Measurements from ENCODE around the gene PIP5K1C.

Gene PIP5K1C

DNA sequence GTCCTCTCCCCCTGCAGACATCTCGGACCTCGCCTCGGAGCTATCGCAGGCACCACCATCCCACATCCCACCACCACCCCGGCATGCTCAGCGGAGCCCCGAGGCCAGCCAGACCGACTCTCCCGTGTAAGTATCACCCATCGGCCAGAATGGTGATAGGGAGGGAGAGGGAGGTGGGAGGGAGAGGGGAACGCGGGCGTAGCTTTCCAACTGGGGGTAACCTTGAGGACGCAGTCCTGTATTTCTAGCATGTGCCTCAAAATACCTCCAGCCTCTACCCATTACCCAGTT is 34.0 kb upstream of the PIP5K1C start:
- Histone ChIP-seq H3K27me3 (replicated peaks; ENCODE audit: control insufficient read depth, insufficient read depth, low read length, poor library complexity, severe bottlenecking) (no peaks in the 10 kb centered on the region), H3K27ac (ENCODE audit: insufficient read depth, low read length, poor library complexity, severe bottlenecking) (no peak overlapping the region), H3K36me3 (ENCODE audit: control insufficient read depth, insufficient read depth, low read length) (peaks cover 6% of the 10 kb centered on the region), H3K9me3 (ENCODE audit: control insufficient read depth, low read length) (no peaks in the 10 kb centered on the region), H3K4me1 (ENCODE audit: control insufficient read depth, insufficient read depth, low read length, poor library complexity, severe bottlenecking) (no peaks in the 10 kb centered on the region), H3K4me3 (ENCODE audit: insufficient read depth, low read depth, low read length, poor library complexity, severe bottlenecking) (no peak overlapping the region)
- DNase-seq = no peak

DNA sequence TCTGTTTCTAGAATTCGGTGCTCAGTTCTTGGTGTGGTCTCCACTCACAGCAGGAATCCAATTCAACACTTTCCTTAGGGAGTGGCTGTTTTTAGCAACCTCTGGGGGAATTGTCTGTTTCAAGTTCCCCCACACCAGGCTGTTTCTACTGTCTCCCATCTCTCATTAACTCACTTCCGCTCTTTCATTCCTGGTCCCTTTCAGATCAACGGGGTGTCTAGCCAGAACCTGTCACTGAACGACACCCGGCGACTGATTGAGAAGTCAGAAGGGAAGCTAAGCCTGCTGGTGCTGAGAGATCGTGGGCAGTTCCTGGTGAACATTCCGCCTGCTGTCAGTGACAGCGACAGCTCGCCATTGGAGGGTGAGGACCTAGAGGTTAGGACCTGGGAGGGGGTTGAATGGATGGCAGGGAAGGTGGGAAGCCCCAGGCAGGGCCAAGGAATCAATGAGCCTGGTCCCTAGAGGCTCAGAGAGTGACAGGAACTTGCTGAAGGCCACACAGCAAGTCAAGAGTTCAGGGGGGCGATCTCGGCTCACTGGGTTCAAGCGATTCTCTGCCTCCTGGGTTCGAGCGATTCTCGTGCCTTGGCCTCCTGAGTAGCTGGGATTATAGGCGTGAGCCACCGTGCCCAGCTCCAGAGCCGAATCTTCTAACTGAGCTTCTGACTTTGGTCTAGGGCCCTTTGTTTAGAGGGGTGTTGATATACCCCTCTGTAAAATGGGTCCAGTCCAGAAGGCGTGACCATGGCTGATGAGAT is 33.5 kb upstream of the PIP5K1C start:
- Histone ChIP-seq H3K36me3 (ENCODE audit: control insufficient read depth, insufficient read depth, low read length) (peaks cover 3% of the 10 kb centered on the region), H3K27ac (ENCODE audit: insufficient read depth, low read length, poor library complexity, severe bottlenecking) (no peak overlapping the region)
- DNase-seq = no peak

DNA sequence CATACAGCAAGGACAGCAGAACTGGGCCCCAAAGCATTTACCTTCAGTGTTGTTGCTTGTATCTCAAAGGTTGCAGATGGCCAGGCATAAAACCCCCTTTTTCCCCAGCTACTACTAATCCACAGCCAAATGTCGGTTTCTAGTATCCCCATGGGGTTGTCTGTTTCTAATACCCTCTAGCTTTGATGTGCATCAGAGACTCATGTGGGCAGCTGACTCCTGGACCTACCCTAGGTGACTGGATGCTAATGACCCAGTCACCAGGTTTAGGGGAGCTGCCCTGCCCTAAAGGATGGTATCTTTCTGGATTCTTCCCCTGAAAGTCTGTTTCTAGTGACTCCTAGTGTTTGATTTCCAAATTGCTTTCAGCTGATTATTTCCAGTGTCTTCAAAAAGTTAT is 31.8 kb upstream of the PIP5K1C start:
- Histone ChIP-seq H3K4me3 (ENCODE audit: insufficient read depth, low read depth, low read length, poor library complexity, severe bottlenecking) (no peak overlapping the region), H3K4me1 (ENCODE audit: control insufficient read depth, insufficient read depth, low read length, poor library complexity, severe bottlenecking) (no peaks in the 10 kb centered on the region), H3K27ac (ENCODE audit: insufficient read depth, low read length, poor library complexity, severe bottlenecking) (no peak overlapping the region), H3K36me3 (ENCODE audit: control insufficient read depth, insufficient read depth, low read length) (peaks cover 3% of the 10 kb centered on the region), H3K27me3 (replicated peaks; ENCODE audit: control insufficient read depth, insufficient read depth, low read length, poor library complexity, severe bottlenecking) (no peaks in the 10 kb centered on the region), H3K9me3 (ENCODE audit: control insufficient read depth, low read length) (no peaks in the 10 kb centered on the region)
- no peak for DNase-seq

More for the DNA sequence above, 33.5 kb upstream of the PIP5K1C start:
- no peak overlapping the region for H3K4me3 ChIP-seq (ENCODE audit: insufficient read depth, low read depth, low read length, poor library complexity, severe bottlenecking)
- H3K4me1 ChIP-seq (ENCODE audit: control insufficient read depth, insufficient read depth, low read length, poor library complexity, severe bottlenecking) = no peaks in the 10 kb centered on the region
- no peaks in the 10 kb centered on the region for H3K27me3 ChIP-seq (replicated peaks; ENCODE audit: control insufficient read depth, insufficient read depth, low read length, poor library complexity, severe bottlenecking)
- H3K9me3 ChIP-seq (ENCODE audit: control insufficient read depth, low read length) = no peaks in the 10 kb centered on the region

DNA sequence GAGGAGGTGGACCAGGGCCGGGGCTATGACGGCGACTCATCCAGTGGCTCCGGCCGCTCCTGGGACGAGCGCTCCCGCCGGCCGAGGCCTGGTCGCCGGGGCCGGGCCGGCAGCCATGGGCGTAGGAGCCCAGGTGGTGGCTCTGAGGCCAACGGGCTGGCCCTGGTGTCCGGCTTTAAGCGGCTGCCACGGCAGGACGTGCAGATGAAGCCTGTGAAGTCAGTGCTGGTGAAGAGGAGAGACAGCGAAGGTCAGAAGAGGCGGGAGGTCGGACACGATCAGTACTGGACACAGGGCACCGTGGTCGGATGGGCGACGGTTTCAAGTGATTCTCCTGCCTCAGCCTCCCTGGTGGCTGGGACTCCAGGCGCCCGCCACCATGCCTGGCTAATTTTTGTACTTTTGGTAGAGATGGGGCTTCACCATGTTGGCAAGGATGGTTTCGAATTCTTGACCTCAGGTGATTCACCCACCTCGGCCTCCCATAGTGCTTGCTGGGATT is 30.2 kb upstream of the PIP5K1C start:
- Histone ChIP-seq H3K9me3 (ENCODE audit: control insufficient read depth, low read length) (no peaks in the 10 kb centered on the region), H3K4me3 (ENCODE audit: insufficient read depth, low read depth, low read length, poor library complexity, severe bottlenecking) (no peak overlapping the region), H3K36me3 (ENCODE audit: control insufficient read depth, insufficient read depth, low read length) (peaks cover 3% of the 10 kb centered on the region), H3K4me1 (ENCODE audit: control insufficient read depth, insufficient read depth, low read length, poor library complexity, severe bottlenecking) (no peaks in the 10 kb centered on the region), H3K27ac (ENCODE audit: insufficient read depth, low read length, poor library complexity, severe bottlenecking) (no peak overlapping the region), H3K27me3 (replicated peaks; ENCODE audit: control insufficient read depth, insufficient read depth, low read length, poor library complexity, severe bottlenecking) (no peaks in the 10 kb centered on the region)
- DNase-seq = no peak

DNA sequence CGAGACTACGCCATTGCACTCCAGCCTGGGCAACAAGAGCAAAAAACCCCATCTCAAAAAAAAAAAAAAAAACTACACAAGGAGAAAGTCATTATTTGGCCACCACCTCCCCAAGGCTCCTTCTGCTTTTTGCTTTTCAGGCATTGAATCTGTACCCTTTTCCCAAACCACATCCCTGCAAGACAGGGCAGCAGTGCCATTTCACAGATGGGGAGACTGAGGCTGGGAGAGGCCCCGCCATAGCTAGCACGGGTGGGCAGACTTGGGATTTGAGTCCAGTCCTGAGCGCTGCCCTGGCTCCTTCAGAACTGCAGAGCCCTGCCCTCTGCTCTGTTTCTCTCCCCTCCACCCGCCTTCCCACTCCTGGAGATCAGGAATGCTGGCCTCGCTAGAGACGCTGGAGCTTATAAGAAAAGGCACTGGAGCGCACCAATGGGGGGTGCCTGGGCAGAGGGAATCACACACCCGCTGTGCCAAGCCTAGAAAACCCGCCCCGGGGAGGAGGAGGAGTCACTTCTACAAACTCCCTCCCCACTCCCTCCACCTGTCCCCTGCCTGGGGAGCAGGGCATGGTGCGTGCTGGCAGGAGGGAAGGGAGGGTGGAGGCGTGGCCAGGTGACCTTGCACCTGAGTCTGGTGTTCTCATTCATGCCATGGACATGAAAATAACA is 25.5 kb upstream of the PIP5K1C start:
- no peak for DNase-seq
- no peaks in the 10 kb centered on the region for H3K27me3 ChIP-seq (replicated peaks; ENCODE audit: control insufficient read depth, insufficient read depth, low read length, poor library complexity, severe bottlenecking)
- H3K9me3 ChIP-seq (ENCODE audit: control insufficient read depth, low read length) = no peaks in the 10 kb centered on the region
- no peak overlapping the region for H3K4me3 ChIP-seq (ENCODE audit: insufficient read depth, low read depth, low read length, poor library complexity, severe bottlenecking)
- no peaks in the 10 kb centered on the region for H3K36me3 ChIP-seq (ENCODE audit: control insufficient read depth, insufficient read depth, low read length)
- peaks cover 14% of the 10 kb centered on the region for H3K4me1 ChIP-seq (ENCODE audit: control insufficient read depth, insufficient read depth, low read length, poor library complexity, severe bottlenecking)
- H3K27ac ChIP-seq (ENCODE audit: insufficient read depth, low read length, poor library complexity, severe bottlenecking) = no peak overlapping the region

DNA sequence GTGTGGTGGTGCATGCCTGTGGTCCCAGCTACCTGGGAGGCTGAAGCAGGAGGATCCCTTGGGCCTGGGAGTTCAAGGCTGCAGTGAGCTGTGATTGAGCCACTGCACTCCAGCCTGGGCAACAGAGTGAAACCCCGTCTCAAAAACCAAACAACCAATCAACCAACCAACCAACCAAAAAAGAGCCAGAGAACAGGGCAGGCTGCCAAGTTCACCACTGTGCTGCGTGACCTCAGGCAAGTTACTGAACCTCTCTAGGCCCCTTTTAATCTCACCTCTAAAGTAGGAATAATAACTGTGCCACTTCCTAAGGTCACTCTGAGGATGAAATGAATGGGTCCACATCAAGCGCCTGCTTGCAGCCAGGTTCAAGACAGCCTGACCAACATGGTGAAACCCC is 24.9 kb upstream of the PIP5K1C start:
- H3K9me3 ChIP-seq (ENCODE audit: control insufficient read depth, low read length) = no peaks in the 10 kb centered on the region
- H3K4me1 ChIP-seq (ENCODE audit: control insufficient read depth, insufficient read depth, low read length, poor library complexity, severe bottlenecking) = peaks cover 14% of the 10 kb centered on the region
- no peaks in the 10 kb centered on the region for H3K27me3 ChIP-seq (replicated peaks; ENCODE audit: control insufficient read depth, insufficient read depth, low read length, poor library complexity, severe bottlenecking)
- H3K27ac ChIP-seq (ENCODE audit: insufficient read depth, low read length, poor library complexity, severe bottlenecking) = no peak overlapping the region
- H3K36me3 ChIP-seq (ENCODE audit: control insufficient read depth, insufficient read depth, low read length) = no peaks in the 10 kb centered on the region
- no peak overlapping the region for H3K4me3 ChIP-seq (ENCODE audit: insufficient read depth, low read depth, low read length, poor library complexity, severe bottlenecking)
- no peak for DNase-seq

DNA sequence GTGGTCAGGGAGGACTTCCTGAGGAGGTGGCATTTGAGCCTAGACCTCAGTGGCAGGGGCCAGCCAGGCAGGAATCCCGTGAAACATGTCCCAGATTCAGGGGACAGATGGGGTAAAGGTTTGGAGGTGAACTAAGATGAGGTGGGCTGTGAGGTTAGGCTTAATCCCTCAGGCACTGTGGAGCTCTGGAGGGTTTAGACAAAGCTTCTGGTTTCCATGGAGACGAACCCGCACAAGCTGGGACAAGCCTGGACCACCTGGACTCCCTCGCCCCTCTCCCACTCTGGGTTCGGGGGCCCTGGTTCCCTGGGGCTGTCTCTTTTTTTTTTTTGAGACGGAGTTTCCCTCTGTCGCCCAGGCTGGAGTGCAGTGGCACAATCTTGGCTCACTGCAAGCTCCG is 23.6 kb upstream of the PIP5K1C start:
- no peak overlapping the region for H3K4me3 ChIP-seq (ENCODE audit: insufficient read depth, low read depth, low read length, poor library complexity, severe bottlenecking)
- H3K9me3 ChIP-seq (ENCODE audit: control insufficient read depth, low read length) = no peaks in the 10 kb centered on the region
- no peaks in the 10 kb centered on the region for H3K27me3 ChIP-seq (replicated peaks; ENCODE audit: control insufficient read depth, insufficient read depth, low read length, poor library complexity, severe bottlenecking)
- no peaks in the 10 kb centered on the region for H3K36me3 ChIP-seq (ENCODE audit: control insufficient read depth, insufficient read depth, low read length)
- H3K27ac ChIP-seq (ENCODE audit: insufficient read depth, low read length, poor library complexity, severe bottlenecking) = no peak overlapping the region
- DNase-seq = no peak
- H3K4me1 ChIP-seq (ENCODE audit: control insufficient read depth, insufficient read depth, low read length, poor library complexity, severe bottlenecking) = peaks cover 14% of the 10 kb centered on the region

DNA sequence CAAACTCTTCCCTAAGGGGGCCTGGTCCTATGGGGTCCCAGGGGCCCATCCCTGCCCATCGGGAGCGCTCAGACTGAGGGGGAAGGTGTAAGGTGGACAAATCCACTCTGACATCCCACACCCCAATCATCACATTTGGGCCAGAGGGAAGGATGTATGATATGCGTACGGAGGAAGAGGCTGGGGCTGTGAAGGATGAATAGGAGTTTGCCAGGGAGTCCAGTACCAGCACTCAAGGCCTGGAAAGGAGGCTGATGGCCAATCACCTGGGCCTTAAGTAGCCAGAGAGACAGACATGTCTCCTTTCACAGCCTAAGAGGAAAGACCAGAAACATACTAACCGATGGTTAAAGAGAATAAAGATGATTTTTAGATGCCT is 22.8 kb upstream of the PIP5K1C start:
- H3K27ac ChIP-seq (ENCODE audit: insufficient read depth, low read length, poor library complexity, severe bottlenecking) = no peak overlapping the region
- H3K4me3 ChIP-seq (ENCODE audit: insufficient read depth, low read depth, low read length, poor library complexity, severe bottlenecking) = no peak overlapping the region
- H3K4me1 ChIP-seq (ENCODE audit: control insufficient read depth, insufficient read depth, low read length, poor library complexity, severe bottlenecking) = peaks cover 14% of the 10 kb centered on the region
- H3K27me3 ChIP-seq (replicated peaks; ENCODE audit: control insufficient read depth, insufficient read depth, low read length, poor library complexity, severe bottlenecking) = no peaks in the 10 kb centered on the region
- DNase-seq = no peak
- H3K36me3 ChIP-seq (ENCODE audit: control insufficient read depth, insufficient read depth, low read length) = no peaks in the 10 kb centered on the region
- no peaks in the 10 kb centered on the region for H3K9me3 ChIP-seq (ENCODE audit: control insufficient read depth, low read length)

DNA sequence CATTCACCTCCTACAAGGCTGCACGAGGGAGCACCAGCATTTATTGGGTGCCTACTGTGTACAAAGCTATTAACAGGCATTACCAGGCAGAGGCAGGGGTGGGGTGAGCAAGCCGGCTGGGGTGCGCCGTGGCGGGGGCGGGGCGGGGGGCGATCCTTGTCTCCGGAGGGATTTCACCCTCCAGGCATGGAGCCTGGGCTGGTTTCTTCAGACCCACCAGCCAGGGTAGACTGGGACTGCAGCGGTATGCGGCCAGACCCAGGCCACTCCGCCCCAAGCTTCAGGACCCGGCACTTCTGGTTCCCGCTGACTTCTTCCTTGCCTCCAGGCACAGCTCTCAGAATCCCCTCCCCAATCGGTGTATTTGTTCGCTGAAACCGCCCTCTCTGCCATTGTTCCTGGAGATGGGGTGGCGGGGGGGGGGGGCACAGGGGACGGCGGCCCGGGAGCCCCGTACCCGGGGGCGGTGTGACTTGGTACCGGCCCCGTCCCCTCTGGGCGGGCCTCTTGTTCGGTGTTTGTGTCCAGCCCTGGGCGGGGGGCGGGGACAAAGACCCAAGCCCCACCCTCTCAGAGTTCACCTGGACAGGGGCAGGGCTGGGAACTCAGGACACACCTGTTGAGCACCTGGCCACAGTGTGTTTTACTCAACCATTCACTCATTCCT is 22.3 kb upstream of the PIP5K1C start:
- DNase-seq = no peak
- Histone ChIP-seq H3K27ac (ENCODE audit: insufficient read depth, low read length, poor library complexity, severe bottlenecking) (no peak overlapping the region), H3K9me3 (ENCODE audit: control insufficient read depth, low read length) (no peaks in the 10 kb centered on the region), H3K27me3 (replicated peaks; ENCODE audit: control insufficient read depth, insufficient read depth, low read length, poor library complexity, severe bottlenecking) (no peaks in the 10 kb centered on the region), H3K4me1 (ENCODE audit: control insufficient read depth, insufficient read depth, low read length, poor library complexity, severe bottlenecking) (peaks cover 14% of the 10 kb centered on the region), H3K4me3 (ENCODE audit: insufficient read depth, low read depth, low read length, poor library complexity, severe bottlenecking) (peak overlapping the region; percentile 77), H3K36me3 (ENCODE audit: control insufficient read depth, insufficient read depth, low read length) (no peaks in the 10 kb centered on the region)

DNA sequence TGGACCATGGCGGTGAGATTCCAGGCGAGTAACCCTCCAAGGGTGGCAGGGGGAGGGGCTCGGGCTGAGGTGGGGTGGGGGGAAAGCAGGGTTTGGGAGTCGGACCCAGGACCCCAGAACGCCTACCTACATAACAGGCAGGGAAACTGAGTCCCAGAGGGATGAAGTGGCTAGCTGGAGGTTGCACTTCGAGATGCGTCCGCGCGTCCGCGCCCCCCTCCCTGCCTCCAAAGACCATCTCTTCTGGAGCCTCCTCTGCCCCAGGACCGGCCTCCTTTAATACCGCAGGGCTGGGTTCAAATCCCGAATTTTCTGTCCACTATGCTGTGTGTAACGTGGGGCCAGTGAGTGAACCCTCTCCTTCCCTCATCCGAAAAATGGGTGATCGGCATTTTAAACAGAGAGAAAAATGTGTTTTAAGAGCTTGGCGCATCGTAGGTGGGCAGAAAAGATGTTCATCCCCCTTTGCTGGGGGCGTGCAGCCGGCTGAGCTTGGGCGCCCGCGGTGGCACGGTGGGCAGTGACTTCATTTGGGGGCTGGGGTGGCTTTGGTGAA is 21.7 kb upstream of the PIP5K1C start:
- no peaks in the 10 kb centered on the region for H3K36me3 ChIP-seq (ENCODE audit: control insufficient read depth, insufficient read depth, low read length)
- H3K4me3 ChIP-seq (ENCODE audit: insufficient read depth, low read depth, low read length, poor library complexity, severe bottlenecking) = peak overlapping the region; percentile 77
- peaks cover 14% of the 10 kb centered on the region for H3K4me1 ChIP-seq (ENCODE audit: control insufficient read depth, insufficient read depth, low read length, poor library complexity, severe bottlenecking)
- H3K9me3 ChIP-seq (ENCODE audit: control insufficient read depth, low read length) = no peaks in the 10 kb centered on the region
- no peak for DNase-seq
- no peak overlapping the region for H3K27ac ChIP-seq (ENCODE audit: insufficient read depth, low read length, poor library complexity, severe bottlenecking)
- no peaks in the 10 kb centered on the region for H3K27me3 ChIP-seq (replicated peaks; ENCODE audit: control insufficient read depth, insufficient read depth, low read length, poor library complexity, severe bottlenecking)
